GM18909 (cell line): ENCODE measurements around the gene KCNK13.
"Not testable (repeated sequence)": the region's sequence is repeated elsewhere in the genome, so short reads cannot be mapped to it uniquely, and the experiment has no call there.

Experiments
- ATAC-seq: cut with Tn5 transposase; IDR thresholded peaks from one replicate; pipeline ENCODE4 v1.9.1; 2021; ENCODE audit warnings: mild to moderate bottlenecking; ENCODE audit not compliant: unreplicated experiment, poor library complexity

Gene KCNK13

DNA sequence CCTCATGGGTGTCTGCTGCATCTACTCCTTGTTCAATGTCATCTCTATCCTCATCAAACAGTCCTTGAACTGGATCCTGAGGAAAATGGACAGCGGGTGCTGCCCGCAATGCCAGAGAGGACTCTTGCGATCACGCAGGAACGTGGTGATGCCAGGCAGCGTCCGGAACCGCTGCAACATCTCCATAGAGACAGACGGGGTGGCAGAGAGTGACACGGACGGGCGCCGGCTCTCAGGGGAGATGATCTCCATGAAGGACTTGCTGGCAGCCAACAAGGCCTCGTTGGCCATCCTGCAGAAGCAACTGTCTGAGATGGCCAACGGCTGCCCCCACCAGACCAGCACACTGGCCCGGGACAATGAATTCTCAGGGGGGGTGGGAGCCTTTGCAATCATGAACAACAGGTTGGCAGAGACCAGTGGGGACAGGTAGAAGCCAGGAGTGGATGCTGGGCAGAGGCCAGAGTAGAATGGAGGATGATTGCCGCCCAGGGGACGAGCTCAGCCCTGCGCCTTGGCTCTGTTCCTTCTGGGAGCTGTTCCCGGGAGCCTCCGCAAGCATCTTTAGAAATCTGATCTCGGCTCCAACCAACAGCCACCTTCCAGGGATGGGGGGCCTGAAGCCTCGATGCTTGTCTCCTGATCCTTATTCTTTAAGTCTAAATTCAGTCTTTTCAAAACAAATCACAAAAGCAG, 122.9 kb downstream of the KCNK13 start:
- ATAC-seq = no peak

DNA sequence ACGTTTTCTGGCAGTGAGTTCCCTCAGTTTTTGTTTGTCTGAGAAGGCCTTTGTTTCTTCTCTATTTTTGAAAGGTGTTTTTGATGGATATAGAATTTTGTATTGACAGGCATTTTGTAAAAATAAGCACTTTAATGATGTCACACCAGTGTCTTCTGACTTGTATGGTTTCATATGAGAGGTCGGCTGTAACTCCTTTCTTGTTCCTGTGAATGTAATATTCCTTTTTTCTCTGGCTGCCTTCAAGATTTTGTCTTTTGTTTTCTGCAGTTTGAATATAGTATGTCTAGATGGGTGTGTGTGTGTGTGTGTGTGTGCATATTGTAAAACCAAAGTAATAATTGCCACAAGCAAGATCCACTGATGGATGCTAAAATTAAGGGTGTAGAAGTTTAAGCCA, 126.8 kb downstream of the KCNK13 start:
- no peak for ATAC-seq

DNA sequence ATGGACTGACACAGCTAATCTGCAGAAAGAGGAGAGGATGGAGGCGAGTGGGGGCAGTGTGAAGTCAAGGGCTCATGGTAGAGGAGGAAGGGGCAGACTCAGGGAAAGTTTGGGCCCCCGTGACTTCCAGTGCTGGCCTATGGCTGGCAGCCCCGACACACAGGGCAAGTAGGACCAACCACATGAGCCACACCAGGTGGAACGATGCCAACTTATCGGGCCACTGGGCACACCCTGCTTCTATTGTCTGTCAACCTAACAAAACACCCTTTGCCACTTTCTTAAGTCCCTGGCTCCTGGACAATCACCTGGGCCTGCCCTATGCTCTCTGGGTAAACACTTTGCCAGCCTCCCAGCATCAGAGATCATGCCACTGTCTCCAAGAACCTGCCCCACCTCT, 129.4 kb downstream of the KCNK13 start:
- no peak for ATAC-seq

GRCh38 chr14:90191585-90191984, 129.8 kb downstream of the KCNK13 start:
- ATAC-seq = no peak

DNA sequence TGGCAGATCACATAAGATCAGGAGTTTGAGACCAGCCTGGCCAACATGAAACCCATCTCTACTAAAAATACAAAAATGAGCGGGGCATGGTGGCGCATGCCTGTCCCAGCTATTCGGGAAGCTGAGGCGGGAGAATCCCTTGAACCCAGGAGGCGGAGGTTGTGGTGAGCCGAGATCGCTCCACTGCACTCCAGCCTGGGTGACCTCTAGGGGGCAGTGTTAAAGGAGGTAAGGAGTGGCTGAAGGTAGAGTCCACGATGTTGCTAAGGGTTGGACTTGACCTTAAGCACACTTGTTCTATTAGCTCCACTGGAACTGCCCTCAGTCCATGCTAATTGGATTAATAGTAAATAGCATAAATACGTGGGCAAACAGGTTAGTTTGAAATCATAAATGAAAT, 132.1 kb downstream of the KCNK13 start:
- no peak for ATAC-seq

DNA sequence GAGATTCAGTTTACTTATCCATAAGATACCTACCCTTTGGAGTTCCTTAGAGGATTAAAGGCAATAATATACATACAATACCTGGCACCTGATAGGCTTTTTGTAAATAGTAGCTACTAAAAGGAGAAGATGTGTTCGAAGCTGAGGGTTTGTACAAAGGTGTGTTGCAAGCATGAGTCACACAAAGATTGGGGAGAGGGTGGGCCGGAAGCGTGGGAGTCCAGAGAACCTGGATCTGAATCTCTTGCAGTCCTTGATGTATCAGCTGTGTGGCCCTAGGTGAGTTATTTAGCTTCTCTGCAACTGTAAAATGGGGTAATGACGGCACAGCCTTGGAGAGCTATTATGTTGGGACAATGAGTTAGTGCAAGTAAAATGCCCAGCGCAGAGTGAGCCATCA, 132.9 kb downstream of the KCNK13 start:
- ATAC-seq = no peak

DNA sequence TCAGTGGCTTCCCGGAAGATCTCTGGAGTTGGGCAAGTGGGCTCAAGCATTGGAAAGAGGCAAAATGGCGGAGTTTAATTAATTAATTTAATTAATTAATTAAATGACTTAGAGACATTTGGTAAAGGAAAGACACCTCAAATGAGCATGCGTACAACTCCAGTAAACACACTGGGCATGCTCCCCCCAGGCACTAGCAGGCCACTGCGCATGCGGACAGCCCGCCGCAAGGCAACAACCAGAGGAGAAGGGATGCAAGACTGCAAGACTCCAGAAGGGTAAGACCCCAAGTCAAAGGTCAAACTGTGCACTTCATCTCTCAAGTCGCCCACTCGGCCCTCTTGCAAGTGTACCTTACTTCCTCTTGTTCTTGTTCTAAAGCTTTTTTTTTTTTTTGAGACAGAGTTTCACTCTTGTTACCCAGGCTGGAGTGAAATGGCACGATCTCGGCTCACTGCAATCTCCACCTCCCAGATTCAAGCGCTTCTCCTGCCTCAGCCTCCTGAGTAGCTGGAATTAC, 136.8 kb downstream of the KCNK13 start:
- ATAC-seq = no peak

GRCh38 chr14:90200546-90200945, 138.8 kb downstream of the KCNK13 start:
- ATAC-seq = not testable (repeated sequence)

DNA sequence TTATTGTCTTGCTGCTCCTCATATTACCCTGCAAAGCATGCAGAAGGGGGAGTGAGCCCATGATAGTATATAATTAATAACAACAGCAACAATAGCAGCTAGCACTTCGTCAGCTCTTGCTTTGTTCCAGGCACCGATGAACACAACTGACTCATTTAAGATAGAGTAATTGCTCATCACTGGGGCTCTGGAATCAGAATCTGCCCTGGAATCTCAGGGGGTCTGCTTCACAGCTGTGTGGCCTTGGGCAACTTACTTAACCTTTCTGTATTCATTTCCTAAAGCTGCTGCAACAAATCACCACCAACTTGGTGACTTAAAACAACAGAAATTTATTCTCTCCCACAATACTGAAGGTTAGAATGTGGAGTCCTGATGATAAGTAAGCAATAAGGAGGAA, 139.6 kb downstream of the KCNK13 start:
- ATAC-seq = no peak

- no peak for ATAC-seq
These were observed 142.7 kb downstream of the KCNK13 start for GRCh38 chr14:90204516-90204915.

GRCh38 chr14:90213099-90213748, 151.4 kb downstream of the KCNK13 start:
- ATAC-seq = no peak

DNA sequence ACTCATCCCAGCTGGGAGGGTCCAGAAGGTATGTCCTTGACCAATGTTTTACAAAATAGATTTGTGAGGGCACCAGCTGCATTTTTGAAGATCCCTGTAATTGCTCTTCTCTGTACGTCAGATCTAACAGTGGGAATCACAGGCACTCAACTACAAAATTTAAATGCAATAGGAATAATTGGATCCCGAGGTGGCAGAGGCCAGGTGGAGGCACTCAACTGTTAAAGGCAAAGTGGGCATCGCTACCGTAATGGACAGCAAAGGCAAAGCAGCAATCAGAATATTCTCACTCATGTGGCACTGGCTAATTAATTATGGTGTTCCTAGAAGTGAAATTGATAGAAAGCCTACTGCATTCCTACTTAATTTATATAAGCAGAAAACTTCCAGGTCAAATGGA, 166.7 kb downstream of the KCNK13 start:
- no peak for ATAC-seq

GRCh38 chr14:90229942-90230341, 168.1 kb downstream of the KCNK13 start:
- ATAC-seq = not testable (repeated sequence)
